Activated CD4-positive, alpha-beta T cell treated with anti-CD3 and anti-CD28 coated beads, Interleukin-2, amount 10 ng/mL, durations not matched to agents 7 days and 5 days (primary cell): Measurements from ENCODE around the gene GLTPD2. TPM values are rescaled to one million over a fixed set of nuclear protein-coding genes. Genes with fewer than 3 reads are reported as not detected.

Source experiments
- CTCF ChIA-PET: fragments of 350-600 bp; sonication (Branson Sonifier 250); formaldehyde crosslinking; loops from one replicate; lab custom pipeline; 2021; ENCODE audit warnings: antibody characterized with exemption; lab: Charles Lee
- POLR2A ChIA-PET: fragments of 350-600 bp; sonication (Branson Sonifier 250); formaldehyde crosslinking; loops from one replicate; lab custom pipeline; 2021; ENCODE audit warnings: antibody characterized with exemption; lab: Charles Lee
- DNase-seq: peaks from one replicate; pipeline ENCODE4 v3.0.0-alpha.2; 2020
- H3K27ac Mint-ChIP-seq: one replicate; pipeline ENCODE4 v1.8.0; 2021; ENCODE audit warnings: mild to moderate bottlenecking, moderate library complexity, mixed read lengths
- H3K27me3 Mint-ChIP-seq: one replicate; pipeline ENCODE4 v1.8.0; 2021; ENCODE audit warnings: mixed read lengths
- H3K36me3 Mint-ChIP-seq: one replicate; pipeline ENCODE4 v1.8.0; 2021; ENCODE audit warnings: low read depth, mixed read lengths
- H3K4me1 Mint-ChIP-seq: one replicate; pipeline ENCODE4 v1.8.0; 2021; ENCODE audit warnings: mixed read lengths
- H3K4me3 Mint-ChIP-seq: one replicate; pipeline ENCODE4 v1.8.0; 2021; ENCODE audit warnings: mild to moderate bottlenecking, moderate library complexity, mixed read lengths
- H3K9me3 Mint-ChIP-seq: one replicate; pipeline ENCODE4 v1.8.0; 2021; ENCODE audit warnings: mixed read lengths
- total RNA-seq, 2 experiments: library from RNA; stranded (reverse); gene quantifications; one replicate each; pipeline ENCODE4 v1.2.3, GENCODE V29; 2021

GLTPD2 gene
- total RNA-seq, 2 experiments from 2014 or later: not detected

- no peaks in the 10 kb centered on the region for H3K9me3 Mint-ChIP-seq
- H3K4me3 Mint-ChIP-seq: peak overlapping the region; percentile 99
- H3K27ac Mint-ChIP-seq: peak overlapping the region; percentile 96
- DNase-seq: no peak
- peaks cover 20% of the 10 kb centered on the region for H3K4me1 Mint-ChIP-seq
- ChIA-PET POLR2A (no interaction called here), CTCF (interaction anchor here (0.6 to 1.3 kb wide), 4 partner anchors 10 to 107 kb away, joined by 3 to 4 read pairs (median 3); partner anchors contain the start of gene CHRNE)
- peaks cover 3% of the 10 kb centered on the region for H3K27me3 Mint-ChIP-seq
- H3K36me3 Mint-ChIP-seq: peaks cover 15% of the 10 kb centered on the region
These were observed 7.8 kb downstream of the GLTPD2 start for GRCh38 chr17:4796552-4796920.

- Mint-ChIP-seq H3K4me3 (no peak overlapping the region), H3K9me3 (no peaks in the 10 kb centered on the region), H3K36me3 (peaks cover 15% of the 10 kb centered on the region), H3K27ac (no peak overlapping the region), H3K27me3 (no peaks in the 10 kb centered on the region), H3K4me1 (peaks cover 14% of the 10 kb centered on the region)
- ChIA-PET CTCF (interaction anchor here (1.0 to 1.1 kb wide), 2 partner anchors 11 to 67 kb away, joined by 3 to 4 read pairs; no protein-coding TSS in a partner anchor), POLR2A (no interaction called here)
- no peak for DNase-seq
These were observed 11.9 kb downstream of the GLTPD2 start for GRCh38 chr17:4800462-4801196.

GRCh38 chr17:4802228-4802627 is 13.5 kb downstream of the GLTPD2 start, which contains the start of gene C17orf114:
Gene C17orf114, minus strand, starts transcription at chr17:4802328.
- Mint-ChIP-seq H3K27ac (no peak within 1 kb of the TSS), H3K4me3 (no peak within 1 kb of the TSS), H3K4me1 (peaks cover 9% of the 10 kb centered on the region), H3K9me3 (no peaks in the 10 kb centered on the region), H3K27me3 (no peaks in the 10 kb centered on the region), H3K36me3 (peaks cover 11% of the 10 kb centered on the region)
- no peak for DNase-seq
- ChIA-PET POLR2A (no interaction called here), CTCF (interaction anchor here (0.8 kb wide), 1 partner anchor 12 kb away, joined by 3 read pairs; no protein-coding TSS in a partner anchor)

GRCh38 chr17:4806456-4806776 is 17.7 kb downstream of the GLTPD2 start:
- peaks cover 3% of the 10 kb centered on the region for H3K36me3 Mint-ChIP-seq
- ChIA-PET CTCF (interaction anchor here (0.6 to 3.3 kb wide), 3 partner anchors 16 to 85 kb away, joined by 3 to 20 read pairs (median 5); no protein-coding TSS in a partner anchor), POLR2A (interaction anchor here (0.8 kb wide), 1 partner anchor 102 kb away, joined by 3 read pairs; the partner anchor contains the start of gene PELP1)
- no peaks in the 10 kb centered on the region for H3K27me3 Mint-ChIP-seq
- peak overlapping the region; percentile 71 for H3K27ac Mint-ChIP-seq
- no peaks in the 10 kb centered on the region for H3K9me3 Mint-ChIP-seq
- DNase-seq: no peak
- peaks cover 22% of the 10 kb centered on the region for H3K4me1 Mint-ChIP-seq
- H3K4me3 Mint-ChIP-seq: peak overlapping the region; percentile 77

DNA sequence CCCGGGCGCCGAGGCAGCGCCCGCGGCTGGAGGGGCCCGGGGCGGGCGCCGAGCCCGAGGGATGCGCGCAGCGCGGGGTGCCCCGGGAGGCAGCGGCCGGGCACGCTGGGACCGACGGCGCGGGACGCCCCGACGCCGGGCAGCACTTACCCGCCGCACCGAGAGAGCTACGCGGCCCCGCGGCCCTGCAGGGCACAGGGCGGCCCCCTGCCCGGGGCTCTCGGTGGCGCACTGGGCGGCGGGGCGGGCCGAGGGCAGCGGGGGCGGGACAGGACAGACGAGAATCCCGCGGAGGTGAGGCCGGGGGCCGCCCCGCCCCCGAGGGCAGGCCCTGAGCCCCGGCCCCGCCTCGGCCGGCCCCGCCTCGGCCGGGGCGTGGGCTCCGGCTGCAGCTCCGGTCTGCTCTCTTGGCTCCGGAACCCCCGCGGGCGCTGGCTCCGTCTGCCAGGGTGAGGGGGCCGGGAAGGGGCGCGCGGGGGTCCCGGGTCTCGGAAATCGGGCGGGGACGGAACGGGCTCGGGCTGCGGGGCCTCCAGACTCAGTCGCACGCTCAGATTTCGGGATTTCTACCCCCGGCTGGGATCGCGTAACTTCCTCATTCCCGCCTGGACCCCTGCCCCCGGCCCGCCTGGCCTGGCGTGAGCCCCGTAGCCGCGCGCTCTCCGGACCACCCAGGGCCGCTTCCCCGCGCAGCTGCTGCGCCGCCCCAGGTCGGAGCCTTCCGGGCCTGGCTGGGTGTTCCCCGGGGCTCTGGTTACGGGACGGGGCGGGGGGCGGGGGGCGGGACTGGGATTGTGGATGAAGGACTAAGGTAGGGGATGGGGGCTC is 18.2 kb downstream of the GLTPD2 start, which contains the start of gene PLD2:
Gene PLD2, plus strand, starts transcription at position 376 of the 828 bp plus-strand sequence. CDS start 621 bp downstream, outside the sequence.
- peak within 1 kb of the TSS; percentile 77 for H3K4me3 Mint-ChIP-seq
- CTCF ChIA-PET: interaction anchor here (0.6 to 3.3 kb wide), 4 partner anchors 11 to 86 kb away, joined by 3 to 20 read pairs (median 4); partner anchors contain the start of gene PSMB6
- DNase-seq: peak; percentile 89
- no peaks in the 10 kb centered on the region for H3K27me3 Mint-ChIP-seq
- POLR2A ChIA-PET: interaction anchor here (0.8 to 0.9 kb wide), 2 partner anchors 11 to 103 kb away, joined by 3 read pairs; partner anchors contain the start of genes PELP1 and PSMB6
- H3K36me3 Mint-ChIP-seq: peaks cover 3% of the 10 kb centered on the region
- no peaks in the 10 kb centered on the region for H3K9me3 Mint-ChIP-seq
- H3K27ac Mint-ChIP-seq: peak within 1 kb of the TSS; percentile 75
- H3K4me1 Mint-ChIP-seq: peaks cover 22% of the 10 kb centered on the region

GRCh38 chr17:4807605-4808377 is 19.0 kb downstream of the GLTPD2 start:
- H3K4me1 Mint-ChIP-seq: peaks cover 22% of the 10 kb centered on the region
- ChIA-PET CTCF (interaction anchor here (0.7 to 3.3 kb wide), 5 partner anchors 8 to 30 kb away, joined by 3 to 20 read pairs (median 4); partner anchors contain the start of gene PSMB6), POLR2A (interaction anchor here (0.7 to 0.9 kb wide), 2 partner anchors 12 to 102 kb away, joined by 3 read pairs; partner anchors contain the start of gene PSMB6)
- H3K9me3 Mint-ChIP-seq: no peaks in the 10 kb centered on the region
- peak overlapping the region; percentile 75 for H3K4me3 Mint-ChIP-seq
- peaks cover 3% of the 10 kb centered on the region for H3K36me3 Mint-ChIP-seq
- DNase-seq: no peak
- no peaks in the 10 kb centered on the region for H3K27me3 Mint-ChIP-seq
- peak overlapping the region; percentile 75 for H3K27ac Mint-ChIP-seq

DNA sequence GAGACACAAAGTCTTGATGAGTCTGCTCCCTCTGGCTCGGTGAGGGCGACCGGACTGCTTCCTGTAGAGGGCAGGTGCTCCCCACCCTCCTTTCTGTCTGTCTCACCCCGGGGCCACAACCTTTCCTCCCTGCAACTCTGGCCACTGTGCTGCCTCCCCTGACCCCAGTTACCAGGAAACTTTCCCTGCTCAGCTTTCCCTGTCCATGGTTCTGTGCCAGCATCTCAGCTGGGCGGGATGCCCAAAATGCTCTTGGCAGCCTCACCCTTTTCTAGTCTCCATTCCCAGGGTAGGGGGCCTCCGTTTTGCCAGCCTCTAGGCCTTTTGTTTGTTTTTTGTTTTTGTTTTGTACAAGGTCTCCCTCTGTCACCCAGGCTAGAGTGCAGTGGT is 19.6 kb downstream of the GLTPD2 start:
- ChIA-PET CTCF (interaction anchor here (0.7 to 3.3 kb wide), 5 partner anchors 7 to 30 kb away, joined by 3 to 20 read pairs (median 4); partner anchors contain the start of gene PSMB6), POLR2A (interaction anchor here (0.7 kb wide), 1 partner anchor 102 kb away, joined by 3 read pairs; no protein-coding TSS in a partner anchor)
- no peaks in the 10 kb centered on the region for H3K27me3 Mint-ChIP-seq
- peaks cover 22% of the 10 kb centered on the region for H3K4me1 Mint-ChIP-seq
- H3K36me3 Mint-ChIP-seq: peaks cover 3% of the 10 kb centered on the region
- H3K9me3 Mint-ChIP-seq: no peaks in the 10 kb centered on the region
- no peak overlapping the region for H3K27ac Mint-ChIP-seq
- H3K4me3 Mint-ChIP-seq: peak overlapping the region; percentile 75
- DNase-seq: no peak

GRCh38 chr17:4810696-4811290 is 22.0 kb downstream of the GLTPD2 start:
- Mint-ChIP-seq H3K4me1 (peaks cover 22% of the 10 kb centered on the region), H3K9me3 (no peaks in the 10 kb centered on the region), H3K27ac (no peak overlapping the region), H3K4me3 (no peak overlapping the region), H3K36me3 (peaks cover 3% of the 10 kb centered on the region), H3K27me3 (no peaks in the 10 kb centered on the region)
- DNase-seq: no peak
- ChIA-PET CTCF (interaction anchor here (0.6 kb wide), 1 partner anchor 9 kb away, joined by 3 read pairs; no protein-coding TSS in a partner anchor), POLR2A (no interaction called here)

GRCh38 chr17:4811471-4811870 is 22.7 kb downstream of the GLTPD2 start:
- no peak for DNase-seq
- H3K4me1 Mint-ChIP-seq: peaks cover 16% of the 10 kb centered on the region
- POLR2A ChIA-PET: no interaction called here
- CTCF ChIA-PET: no interaction called here
- peaks cover 2% of the 10 kb centered on the region for H3K9me3 Mint-ChIP-seq
- H3K27ac Mint-ChIP-seq: no peak overlapping the region
- H3K4me3 Mint-ChIP-seq: no peak overlapping the region
- H3K27me3 Mint-ChIP-seq: no peaks in the 10 kb centered on the region
- peaks cover 5% of the 10 kb centered on the region for H3K36me3 Mint-ChIP-seq

- peaks cover 2% of the 10 kb centered on the region for H3K9me3 Mint-ChIP-seq
- H3K36me3 Mint-ChIP-seq: peaks cover 5% of the 10 kb centered on the region
- CTCF ChIA-PET: interaction anchor here (0.6 to 1.5 kb wide), 2 partner anchors 23 to 35 kb away, joined by 3 to 5 read pairs; no protein-coding TSS in a partner anchor
- H3K4me3 Mint-ChIP-seq: no peak overlapping the region
- no peak overlapping the region for H3K27ac Mint-ChIP-seq
- H3K27me3 Mint-ChIP-seq: no peaks in the 10 kb centered on the region
- POLR2A ChIA-PET: no interaction called here
- peaks cover 13% of the 10 kb centered on the region for H3K4me1 Mint-ChIP-seq
- no peak for DNase-seq
These were observed 23.9 kb downstream of the GLTPD2 start for GRCh38 chr17:4812690-4813089.

DNA sequence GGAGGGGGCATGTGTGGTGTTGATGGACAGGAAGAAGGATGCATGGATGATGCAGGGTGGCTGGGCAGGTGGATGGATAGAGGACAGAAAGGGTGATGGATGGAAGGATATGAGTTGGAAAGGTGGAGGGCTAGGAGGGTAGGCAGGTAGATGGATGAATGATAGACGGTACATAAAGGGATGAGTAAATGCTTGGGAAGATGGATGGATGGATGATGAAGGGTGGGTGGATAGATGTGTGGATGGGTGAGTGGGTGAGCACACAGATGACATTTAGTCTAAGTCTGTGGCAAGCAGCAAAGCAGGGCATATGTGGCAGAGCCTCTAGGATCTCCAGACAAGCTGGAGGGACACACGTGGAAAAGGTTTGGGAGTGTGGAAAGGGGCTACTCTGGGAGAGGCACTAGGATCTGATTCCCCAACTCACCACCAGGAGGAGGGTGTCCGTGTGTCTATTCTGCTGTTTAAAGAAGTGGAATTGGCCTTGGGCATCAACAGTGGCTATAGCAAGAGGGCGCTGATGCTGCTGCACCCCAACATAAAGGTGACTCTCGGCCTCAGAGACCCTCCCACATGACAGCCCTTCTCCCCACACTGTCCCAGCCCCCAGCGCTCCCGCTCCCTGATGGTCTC is 26.4 kb downstream of the GLTPD2 start:
- POLR2A ChIA-PET: no interaction called here
- DNase-seq: no peak
- Mint-ChIP-seq H3K4me3 (no peak overlapping the region), H3K9me3 (peaks cover 2% of the 10 kb centered on the region), H3K36me3 (peaks cover 5% of the 10 kb centered on the region), H3K27ac (no peak overlapping the region), H3K27me3 (no peaks in the 10 kb centered on the region), H3K4me1 (peaks cover 3% of the 10 kb centered on the region)
- CTCF ChIA-PET: interaction anchor here (1.1 kb wide), 1 partner anchor 7 kb away, joined by 3 read pairs; no protein-coding TSS in a partner anchor
